H1 (cell line): ENCODE data around the gene R3HDM1. TPM values are rescaled to one million over a fixed set of nuclear protein-coding genes. Genes with fewer than 3 reads are reported as not detected.

Source experiments
- CTCF ChIA-PET: fragments of 300-600 bp; sonication (Branson Sonifier 250); formaldehyde crosslinking; loops from one replicate; lab custom pipeline; 2021; ENCODE audit not compliant: partially characterized antibody; lab: Charles Lee
- POLR2A ChIA-PET: fragments of 300-600 bp; sonication (Branson Sonifier 250); formaldehyde crosslinking; loops from one replicate; lab custom pipeline; 2021; ENCODE audit warnings: inconsistent platforms; ENCODE audit not compliant: partially characterized antibody; lab: Charles Lee
- DNase-seq, 2 experiments: peaks; one replicate each; pipeline versions ENCODE4 v3.0.0 to v3.0.0-alpha.2; 2010 to 2022; ENCODE audit warnings: low spot score in 2 of 2, low read depth in 1 of 2, mixed read lengths in 1 of 2
- FAIRE-seq: peaks from 2 replicates; lab custom pipeline; 2011; peaks lifted over from hg19 to GRCh38; lab: Jason Lieb, UNC
- H2AFZ ChIP-seq: 2 replicates; pipeline ENCODE4 v1.8.1; 2012; ENCODE audit warnings: low read length, inconsistent platforms
- H2AK5ac ChIP-seq: 2 replicates; pipeline ENCODE4 v1.6.1; 2013; ENCODE audit warnings: low read depth, low read length
- H2BK120ac ChIP-seq: replicated peaks from 2 replicates; pipeline ENCODE3; 2013; ENCODE audit warnings: low read depth, low read length, inconsistent platforms
- H2BK12ac ChIP-seq: 2 replicates; pipeline ENCODE4 v1.6.1; 2013; ENCODE audit warnings: low read depth, low read length
- H2BK15ac ChIP-seq: 2 replicates; pipeline ENCODE4 v1.6.1; 2013; ENCODE audit warnings: low read length
- H2BK20ac ChIP-seq: 2 replicates; pipeline ENCODE4 v1.6.1; 2013; ENCODE audit warnings: low read length
- H2BK5ac ChIP-seq: 2 replicates; pipeline ENCODE4 v1.6.1; 2013; ENCODE audit warnings: low read depth, low read length
- H3K14ac ChIP-seq: 2 replicates; pipeline ENCODE4 v1.6.1; 2013; ENCODE audit warnings: inconsistent platforms; ENCODE audit not compliant: insufficient read length
- H3K18ac ChIP-seq: 2 replicates; pipeline ENCODE4 v1.6.1; 2013; ENCODE audit warnings: low read length; ENCODE audit errors: extremely low read depth
- H3K23ac ChIP-seq: 2 replicates; pipeline ENCODE4 v1.6.1; 2013; ENCODE audit warnings: inconsistent platforms; ENCODE audit not compliant: insufficient read length
- H3K23me2 ChIP-seq: 2 replicates; pipeline ENCODE4 v1.6.1; 2013; ENCODE audit warnings: low read depth, low read length
- H3K27ac ChIP-seq: 2 replicates; pipeline ENCODE4 v1.6.1; 2011; ENCODE audit warnings: low read depth, low read length, inconsistent platforms
- H3K27me3 ChIP-seq, 4 experiments: replicated peaks in 1 of 4; 1 replicate in 1 of 4; 2 replicates in 3 of 4; pipeline versions ENCODE4 v1.6.1 to v1.8.1; 2011 to 2013; ENCODE audit warnings: low read length in 3 of 4, mild to moderate bottlenecking in 3 of 4, inconsistent platforms in 2 of 4, mixed read lengths in 2 of 4, moderate library complexity in 1 of 4; ENCODE audit not compliant: control insufficient read depth in 3 of 4, insufficient read depth in 3 of 4; ENCODE audit errors: extremely low read depth in 1 of 4
- H3K36me3 ChIP-seq, 4 experiments: 2 replicates each; pipeline versions ENCODE4 v1.6.1 to v1.8.1; 2011 to 2013; ENCODE audit warnings: mild to moderate bottlenecking in 4 of 4, low read length in 3 of 4, moderate library complexity in 2 of 4, control low read depth in 1 of 4, inconsistent platforms in 1 of 4; ENCODE audit not compliant: insufficient read depth in 4 of 4, control insufficient read depth in 2 of 4
- H3K4ac ChIP-seq: replicated peaks from 2 replicates; pipeline ENCODE3; 2013; ENCODE audit warnings: low read length, low read depth, mixed read lengths, inconsistent platforms; ENCODE audit not compliant: insufficient read length
- H3K4me1 ChIP-seq, 4 experiments: replicated peaks in 1 of 4; 1 replicate in 1 of 4; 2 replicates in 3 of 4; pipeline versions ENCODE4 v1.6.1 to v1.8.1; 2011 to 2013; ENCODE audit warnings: low read length in 3 of 4, inconsistent platforms in 2 of 4, mixed read lengths in 1 of 4; ENCODE audit not compliant: insufficient read depth in 4 of 4, control insufficient read depth in 3 of 4
- H3K4me2 ChIP-seq, 2 experiments: 2 replicates each; pipeline versions ENCODE4 v1.6.1 to v1.8.1; 2011 to 2013; ENCODE audit warnings: low read depth in 2 of 2, low read length in 2 of 2, control low read depth in 1 of 2, inconsistent platforms in 1 of 2, mild to moderate bottlenecking in 1 of 2; ENCODE audit not compliant: insufficient read depth in 1 of 2
- H3K4me3 ChIP-seq, 4 experiments: fragments of 200-600, 300-600 bp in 1 of 4; sonication (generic), shearing (Covaris generic), sonication (Bioruptor Twin) in 1 of 4; 2 replicates each; pipeline versions ENCODE4 v1.5.1 to v1.8.1; 2011 to 2016; ENCODE audit warnings: low read length in 4 of 4, low read depth in 3 of 4, control low read depth in 2 of 4, inconsistent platforms in 2 of 4, mild to moderate bottlenecking in 2 of 4, mixed read lengths in 1 of 4, moderate library complexity in 1 of 4; ENCODE audit not compliant: insufficient read depth in 2 of 4; ENCODE audit errors: extremely low read depth in 1 of 4
- H3K56ac ChIP-seq: replicated peaks from 2 replicates; pipeline ENCODE3; 2013; ENCODE audit warnings: low read depth, mild to moderate bottlenecking, mixed read lengths, low read length, inconsistent platforms; ENCODE audit not compliant: insufficient read length
- H3K79me1 ChIP-seq: 2 replicates; pipeline ENCODE4 v1.6.1; 2013; ENCODE audit warnings: low read depth, low read length, control low read depth
- H3K79me2 ChIP-seq, 2 experiments: 2 replicates each; pipeline versions ENCODE4 v1.6.1 to v1.8.1; 2012 to 2013; ENCODE audit warnings: low read length in 2 of 2, mild to moderate bottlenecking in 2 of 2, inconsistent platforms in 1 of 2; ENCODE audit not compliant: insufficient read depth in 2 of 2, control insufficient read depth in 1 of 2
- H3K9ac ChIP-seq, 4 experiments: replicated peaks in 1 of 4; 1 replicate in 1 of 4; 2 replicates in 3 of 4; pipeline versions ENCODE4 v1.6.1 to v1.8.1; 2011 to 2013; ENCODE audit warnings: low read depth in 3 of 4, low read length in 3 of 4, control low read depth in 2 of 4, mild to moderate bottlenecking in 2 of 4, moderate library complexity in 2 of 4, inconsistent platforms in 1 of 4; ENCODE audit errors: extremely low read depth in 1 of 4
- H3K9me3 ChIP-seq, 2 experiments: 2 replicates each; pipeline versions ENCODE4 v1.6.1 to v1.8.1; 2012 to 2013; ENCODE audit warnings: mild to moderate bottlenecking in 2 of 2, moderate library complexity in 2 of 2, control low read depth in 1 of 2, inconsistent platforms in 1 of 2, low read depth in 1 of 2, low read length in 1 of 2, mixed read lengths in 1 of 2; ENCODE audit not compliant: insufficient read depth in 2 of 2
- H4K20me1 ChIP-seq, 2 experiments: replicated peaks in 1 of 2; 2 replicates each; pipeline versions ENCODE3 to v1.8.1; 2011 to 2013; ENCODE audit warnings: inconsistent platforms in 2 of 2, low read length in 2 of 2, mild to moderate bottlenecking in 1 of 2; ENCODE audit not compliant: insufficient read depth in 2 of 2, control insufficient read depth in 1 of 2
- H4K5ac ChIP-seq: 2 replicates; pipeline ENCODE4 v1.6.1; 2013; ENCODE audit warnings: low read length, low read depth, mixed read lengths, inconsistent platforms; ENCODE audit not compliant: insufficient read length
- H4K8ac ChIP-seq: 2 replicates; pipeline ENCODE4 v1.8.0; 2013; ENCODE audit warnings: mild to moderate bottlenecking, moderate library complexity, low read length, inconsistent platforms; ENCODE audit not compliant: insufficient read depth; ENCODE audit errors: extremely low read depth
- H4K91ac ChIP-seq: replicated peaks from 2 replicates; pipeline ENCODE3; 2013; ENCODE audit warnings: low read length, mixed read lengths, inconsistent platforms; ENCODE audit not compliant: insufficient read length
- BACH1 ChIP-seq: IDR thresholded peaks from 2 replicates; pipeline ENCODE4 v1.6.1; 2012; ENCODE audit warnings: low read length, improper control_type of control experiment
- E2F6 ChIP-seq: IDR thresholded peaks from 2 replicates; pipeline ENCODE4 v1.6.1; 2012; ENCODE audit warnings: inconsistent platforms
- GABPA ChIP-seq: IDR thresholded peaks from 2 replicates; pipeline ENCODE4 v1.6.1; 2011; ENCODE audit warnings: mild to moderate bottlenecking, low read length, moderate library complexity, borderline replicate concordance; ENCODE audit not compliant: insufficient read depth
- WGBS, 2 experiments: shearing (Covaris generic) in 1 of 2; methylation state at CpG; one replicate each; pipeline versions ENCODE4 v1.1.6 to v1.1.7; 2013 to 2015; ENCODE audit warnings: low lambda C conversion rate in 2 of 2, mixed read lengths in 2 of 2, inconsistent platforms in 1 of 2, low coverage in 1 of 2, missing lambda C conversion rate in 1 of 2; ENCODE audit not compliant: insufficient replicate concordance in 2 of 2, insufficient coverage in 1 of 2, insufficient read length in 1 of 2; ENCODE audit errors: extremely low coverage in 1 of 2, missing lambda C conversion rate in 1 of 2; 5-methylcytosine and 5-hydroxymethylcytosine counted together
- polyA plus RNA-seq, 7 experiments: library from polyadenylated mRNA; depleted of rRNA in 3 of 7; stranded (reverse) in 5 of 7; unstranded in 2 of 7; fragments of >200 nt in 5 of 7; fragments of 200-250 nt in 2 of 7; gene quantifications; 1 replicate in 5 of 7; 2 replicates in 1 of 7; 4 replicates in 1 of 7; pipeline versions ENCODE4 v1.2.1 to v1.2.3, GENCODE V29; 2011 to 2013; ENCODE audit warnings: missing spikeins in 2 of 7, mixed read lengths in 2 of 7
- total RNA-seq: library from RNA; stranded (reverse); fragmentation: NEBNext Ultra II Directional; extraction: Animal tissue kit (Norgen Biotek cat#: 25700); gene quantifications from 2 replicates; pipeline ENCODE4 v1.2.1, GENCODE V29; 2021

R3HDM1 gene
- total and polyA plus RNA-seq, 2 of the 8 experiments (the other 6 are each of a cell fraction or from before 2014, with no cell fraction given): 77.7 to 120 TPM

- Histone ChIP-seq H2BK15ac (no peak overlapping the region), H2BK12ac (no peak overlapping the region), H3K18ac (no peak overlapping the region), H4K20me1 (peaks cover 0 to 3% of the 10 kb centered on the region in 2 experiments), H3K23me2 (no peaks in the 10 kb centered on the region; the same call in 1 of the 2 replicates), H2BK120ac (no peak overlapping the region), H2AFZ (peak overlapping the region; percentile 67; the same call in 1 of the 2 replicates), H4K91ac (no peak overlapping the region), H2BK5ac (no peak overlapping the region), H4K5ac (no peak overlapping the region), H3K14ac (no peak overlapping the region), H2BK20ac (no peak overlapping the region), H3K27me3 (no peaks in the 10 kb centered on the region), H3K9ac (no peak overlapping the region), H3K4me2 (no peak overlapping the region), H3K4ac (no peak overlapping the region), H3K56ac (no peak overlapping the region), H3K27ac (no peak overlapping the region), H2AK5ac (no peak overlapping the region), H3K9me3 (no peaks in the 10 kb centered on the region; a peak in 1 of 4 replicates), H3K23ac (no peak overlapping the region), H3K36me3 (no peaks in the 10 kb centered on the region), H3K79me2 (peaks cover 4 to 37% of the 10 kb centered on the region in 2 experiments; a peak in 3 of 4 replicates), H4K8ac (no peak overlapping the region), H3K79me1 (no peaks in the 10 kb centered on the region), H3K4me3 (no peak overlapping the region), H3K4me1 (peaks cover 0 to 6% (median 3%) of the 10 kb centered on the region in 4 experiments; a peak in 2 of 7 replicates)
- 79% methylated on average over 11 of the region's 11 CpGs; no CpG with 5 or more reads in 1 of the 2 experiments for WGBS, 2 experiments
- 0 out of 2 replicates have a peak, but pooled peaks have one; percentile 10 for TF ChIP-seq BACH1
- TF ChIP-seq E2F6: peak; percentile 8; the same call in 1 of the 2 replicates
- TF ChIP-seq GABPA: no peak
- no peak for DNase-seq
- FAIRE-seq: no peak
- ChIA-PET CTCF (interaction anchor here (0.6 to 4.0 kb wide), 16 partner anchors 8 to 433 kb away, joined by 3 to 19 read pairs (median 3); no protein-coding TSS in a partner anchor), POLR2A (interaction anchor here (0.6 to 1.7 kb wide), 4 partner anchors 10 to 430 kb away, joined by 3 to 6 read pairs (median 4); partner anchors contain the start of genes R3HDM1 and ZRANB3)
Observed at GRCh38 chr2:135741043-135741394, 209.7 kb downstream of the R3HDM1 start.
